Measurements from ENCODE around the gene VPS33B. TPM values are rescaled to one million over a fixed set of nuclear protein-coding genes. Genes with fewer than 3 reads are reported as not detected.

The VPS33B gene
- total RNA-seq, 1 donor from 2014 or later: 14.9 TPM

DNA sequence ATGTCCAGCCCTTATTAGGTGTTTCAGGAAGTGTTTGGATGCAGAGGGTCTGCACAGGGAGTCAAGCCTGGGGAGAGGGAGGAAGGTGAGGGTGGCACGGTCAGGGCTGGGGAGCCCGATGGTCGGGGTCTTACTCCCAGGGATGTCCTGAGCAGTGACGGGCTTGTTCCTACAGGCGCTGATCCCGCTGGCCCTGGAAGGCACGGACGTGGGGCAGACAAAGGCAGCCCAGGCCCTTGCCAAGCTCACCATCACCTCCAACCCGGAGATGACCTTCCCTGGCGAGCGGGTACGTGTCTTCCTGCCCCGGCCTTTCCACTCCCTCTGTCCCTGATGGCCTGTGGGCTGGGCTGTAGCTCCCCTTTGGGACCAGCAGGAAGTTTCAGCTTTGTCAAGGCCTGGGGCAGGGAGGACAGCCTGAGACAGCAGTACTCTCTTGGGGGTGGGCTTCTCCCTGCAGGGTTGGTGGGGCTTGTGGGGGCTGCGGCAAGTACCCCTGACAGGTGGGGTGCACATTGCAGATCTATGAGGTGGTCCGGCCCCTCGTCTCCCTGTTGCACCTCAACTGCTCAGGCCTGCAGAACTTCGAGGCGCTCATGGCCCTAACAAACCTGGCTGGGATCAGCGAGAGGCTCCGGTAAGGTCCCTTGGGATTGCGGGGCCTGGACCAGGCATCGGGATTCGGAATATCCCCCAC, 72.3 kb downstream of the VPS33B start:
- DNase-seq (ENCODE audit: low spot score): no peak

Other genes starting within 250 kb of the VPS33B start
- 33.8 TPM for gene FURIN, start 154.0 kb downstream of the VPS33B start, total RNA-seq
- gene FES, start 138.1 kb downstream of the VPS33B start, total RNA-seq: 26.2 TPM
- gene MAN2A2, start 119.3 kb downstream of the VPS33B start, total RNA-seq: 95.4 TPM
- gene HDDC3, start 90.0 kb downstream of the VPS33B start, total RNA-seq: 20.9 TPM
- gene UNC45A, start 87.3 kb downstream of the VPS33B start, total RNA-seq: 117 TPM
- gene RCCD1, start 67.7 kb downstream of the VPS33B start, total RNA-seq: 21.8 TPM
- gene PRC1, start 28.1 kb downstream of the VPS33B start, total RNA-seq: 6.6 TPM
- 0.35 TPM for gene SV2B, start 77.7 kb upstream of the VPS33B start, total RNA-seq